Kidney tubule cell (primary cell): ENCODE measurements around the gene NR1I3.

Experiments used
- DNase-seq: peaks from one replicate; pipeline ENCODE4 v3.0.0-alpha.2; 2018; ENCODE audit warnings: low spot score

The NR1I3 gene

DNA sequence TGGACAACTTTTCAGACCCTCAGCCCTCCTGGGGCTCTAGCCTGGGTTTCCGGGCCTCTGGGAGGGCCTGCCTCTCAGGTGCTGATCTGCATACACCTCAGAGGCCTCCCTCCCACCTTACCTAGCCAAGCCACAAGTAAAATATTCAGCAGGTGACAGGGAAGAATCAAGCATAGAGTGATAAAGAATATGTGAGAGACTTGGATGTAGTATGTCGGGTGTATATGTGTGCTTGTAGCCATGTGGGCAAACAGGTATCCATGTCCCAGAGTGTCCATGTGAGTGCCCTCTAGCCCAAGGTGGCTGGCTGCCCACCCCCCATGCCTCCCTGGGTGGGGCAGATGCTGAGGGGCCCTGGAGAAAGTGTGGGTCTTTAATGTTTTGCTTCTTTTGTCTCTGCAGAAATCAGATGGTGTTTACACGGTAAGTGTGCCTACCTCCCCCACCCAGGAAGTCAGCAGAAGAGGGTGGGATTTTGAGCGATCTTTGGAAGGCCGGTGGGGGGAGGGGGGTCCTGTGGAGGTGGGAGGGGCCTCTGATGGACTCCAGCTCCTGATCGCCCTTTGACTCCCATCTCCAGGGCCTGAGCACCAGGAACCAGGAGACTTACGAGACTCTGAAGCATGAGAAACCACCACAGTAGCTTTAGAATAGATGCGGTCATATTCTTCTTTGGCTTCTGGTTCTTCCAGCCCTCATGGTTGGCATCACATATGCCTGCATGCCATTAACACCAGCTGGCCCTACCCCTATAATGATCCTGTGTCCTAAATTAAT lies 19.5 kb downstream of the NR1I3 start:
- no peak for DNase-seq

- DNase-seq: no peak
Observed at GRCh38 chr1:161217831-161218230, 20.2 kb downstream of the NR1I3 start.

GRCh38 chr1:161216945-161217712 lies 20.9 kb downstream of the NR1I3 start:
- DNase-seq: peak; percentile 77

GRCh38 chr1:161215076-161215475 lies 22.9 kb downstream of the NR1I3 start, which contains the start of gene FCER1G:
TSS of gene FCER1G (plus strand) at chr1:161215295. CDS start at chr1:161215322, 27 bp downstream.
- DNase-seq: no peak

GRCh38 chr1:161214369-161214768 lies 23.6 kb downstream of the NR1I3 start:
- DNase-seq: no peak

GRCh38 chr1:161209790-161210409 lies 28.1 kb downstream of the NR1I3 start:
- peak; percentile 77 for DNase-seq

DNA sequence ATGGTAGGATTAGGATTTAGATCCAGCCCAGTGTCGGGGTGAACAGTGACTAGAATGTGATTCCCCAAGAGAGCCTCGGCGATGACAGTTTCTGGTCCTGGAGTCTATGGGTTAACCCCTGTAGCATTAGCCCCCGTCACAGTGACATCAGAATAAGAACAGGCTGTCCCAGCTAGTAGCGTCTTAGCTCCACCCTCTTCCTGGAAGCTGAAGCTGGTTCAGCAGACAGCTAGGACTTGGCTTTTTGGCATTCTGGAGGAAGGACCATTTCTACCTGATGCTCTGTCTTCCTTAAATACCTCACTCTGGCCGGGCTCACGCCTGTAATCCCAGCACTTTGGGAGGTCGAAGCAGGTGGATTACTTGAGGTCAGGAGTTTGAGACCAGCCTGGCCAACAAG lies 30.8 kb downstream of the NR1I3 start:
- DNase-seq: no peak

DNA sequence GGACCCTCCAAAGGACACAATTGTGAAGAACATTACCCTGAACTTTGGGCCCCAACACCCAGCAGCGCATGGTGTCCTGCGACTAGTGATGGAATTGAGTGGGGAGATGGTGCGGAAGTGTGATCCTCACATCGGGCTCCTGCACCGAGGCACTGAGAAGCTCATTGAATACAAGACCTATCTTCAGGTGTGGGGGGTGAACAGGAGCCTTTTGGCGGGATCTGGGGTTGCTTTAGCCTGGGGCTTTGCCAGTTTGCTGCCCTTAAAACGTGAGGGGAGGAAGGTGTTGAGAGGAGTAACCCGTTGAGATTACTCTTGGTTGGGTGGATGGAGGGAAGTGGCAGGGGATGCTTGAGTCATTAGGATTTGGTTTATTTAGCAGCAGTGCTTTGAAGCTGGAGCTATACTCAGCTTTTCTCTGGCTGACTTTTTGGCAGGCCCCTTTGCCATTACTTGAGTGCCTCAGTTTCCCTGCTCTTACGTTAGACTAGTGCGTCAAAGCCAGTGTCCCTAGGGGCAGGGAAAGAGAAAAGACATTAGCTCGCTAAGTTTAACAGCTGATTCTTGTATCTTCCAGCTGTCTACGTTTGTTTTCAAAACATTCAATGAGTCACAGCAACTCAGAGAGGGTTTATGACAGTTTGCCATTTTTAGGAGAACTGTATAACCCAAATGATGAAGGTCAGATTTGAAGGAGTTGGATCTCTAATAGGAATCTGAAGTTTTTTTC lies 31.4 kb downstream of the NR1I3 start:
- DNase-seq: no peak

DNA sequence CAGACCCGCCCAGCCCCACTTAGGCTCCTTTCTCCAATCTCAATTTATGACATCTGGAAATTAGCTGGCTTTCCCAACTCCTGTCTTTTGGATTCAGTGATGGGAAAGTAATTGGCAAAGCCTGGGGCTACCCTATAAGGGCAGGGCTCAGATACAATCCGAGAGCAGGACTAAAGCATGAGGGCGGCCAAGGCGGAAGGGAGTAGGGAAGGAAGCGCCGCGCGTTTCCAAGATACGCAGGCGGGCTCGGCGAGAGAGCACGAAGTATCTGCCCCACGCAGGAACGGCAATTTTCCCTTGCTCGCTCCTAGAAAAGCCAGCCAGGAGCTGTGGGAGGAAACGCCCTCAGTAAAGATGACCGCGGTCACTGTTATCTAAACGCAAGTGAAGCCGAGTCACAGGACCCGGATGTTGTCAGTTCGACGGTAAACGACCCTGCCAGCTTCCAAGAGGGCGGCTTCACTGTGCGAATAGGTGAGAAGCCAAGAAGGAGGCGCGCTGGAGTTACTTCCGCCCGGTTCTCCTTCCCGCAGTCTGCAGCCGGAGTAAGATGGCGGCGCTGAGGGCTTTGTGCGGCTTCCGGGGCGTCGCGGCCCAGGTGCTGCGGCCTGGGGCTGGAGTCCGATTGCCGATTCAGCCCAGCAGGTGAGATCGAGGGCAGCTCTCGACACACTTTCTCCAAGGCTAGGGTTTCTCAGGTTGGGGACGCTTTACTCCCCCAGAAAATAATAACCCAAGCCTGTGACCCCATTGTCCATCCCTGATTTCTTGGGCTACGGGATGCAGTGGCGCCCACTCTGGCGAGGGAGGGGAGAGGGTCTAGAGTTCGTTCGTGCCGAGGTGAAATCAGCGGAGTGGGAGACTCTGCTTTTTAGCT lies 35.9 kb downstream of the NR1I3 start, which contains the start of gene NDUFS2:
NDUFS2 (plus strand) TSS at position 532 of the 877 bp plus-strand sequence; CDS start at position 551, 19 bp downstream.
- peak; percentile 99 for DNase-seq

DNA sequence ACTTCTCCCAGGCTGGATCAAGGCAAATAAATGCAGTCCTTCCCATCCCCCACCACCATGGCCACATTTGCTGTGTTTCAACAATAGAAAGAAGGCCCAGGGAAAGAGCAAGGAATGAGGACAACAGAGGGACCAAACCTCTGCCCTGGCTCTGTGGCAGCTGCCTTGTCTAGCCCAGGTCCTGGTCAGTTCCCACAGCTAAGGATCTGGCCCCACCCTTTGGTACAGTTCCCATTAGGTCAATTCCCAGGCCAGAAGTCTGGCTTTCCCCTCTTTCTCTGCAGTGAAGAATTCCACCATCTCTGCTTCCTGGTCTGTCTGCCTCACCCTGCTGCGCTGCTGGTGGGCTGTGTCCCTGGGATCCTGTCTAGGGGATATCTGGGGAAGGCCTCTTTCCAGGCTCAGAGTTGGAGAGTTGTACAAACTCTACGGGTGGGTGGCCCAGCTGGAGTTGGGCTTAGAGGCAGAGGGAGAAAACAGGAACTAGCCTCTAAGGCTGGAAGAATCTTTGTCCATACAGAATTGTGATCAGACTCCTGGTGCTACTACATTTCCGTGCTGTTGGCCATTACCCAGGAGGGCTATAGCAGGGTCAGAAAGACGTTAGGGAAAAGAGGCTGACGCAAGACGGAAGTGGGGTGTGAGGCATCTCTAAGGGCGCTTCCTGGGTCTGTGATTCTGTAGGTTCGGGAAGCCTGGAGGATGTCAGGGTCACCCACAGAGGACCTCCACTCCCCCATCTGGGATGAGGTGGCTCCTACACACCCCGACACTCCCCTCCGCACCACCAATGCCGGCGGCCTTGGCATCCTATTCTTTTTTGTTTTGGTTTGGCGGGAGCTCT lies 36.8 kb downstream of the NR1I3 start:
- DNase-seq: no peak

GRCh38 chr1:161200421-161200991 lies 37.5 kb downstream of the NR1I3 start:
- DNase-seq: no peak

GRCh38 chr1:161199506-161200139 lies 38.4 kb downstream of the NR1I3 start:
- no peak for DNase-seq

DNA sequence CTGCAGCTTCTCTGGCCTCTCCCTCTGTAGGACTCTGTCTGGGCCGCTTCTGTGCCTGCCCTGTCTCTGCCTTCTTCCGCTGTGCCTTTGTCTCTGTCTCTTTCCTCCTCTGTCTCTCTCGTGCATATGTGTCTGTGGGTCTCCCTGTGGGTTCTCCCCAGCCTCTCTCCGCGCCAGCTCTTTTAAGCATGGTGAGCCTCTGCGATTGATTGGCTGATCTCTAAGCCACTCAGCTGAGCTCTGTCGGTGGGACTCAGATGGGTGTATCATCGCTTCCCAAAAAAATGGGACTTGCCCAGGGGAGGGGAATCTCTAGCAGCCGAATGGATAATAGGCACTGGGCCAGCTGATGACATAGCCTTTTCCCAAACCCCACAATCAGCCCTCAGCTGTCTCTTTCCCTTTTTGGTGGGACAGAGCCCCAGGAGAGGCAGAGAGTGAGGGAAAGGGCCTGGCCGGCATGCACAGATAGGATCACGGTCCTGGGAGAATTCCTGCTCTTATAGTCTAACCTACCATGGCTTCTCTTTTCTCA lies 39.0 kb downstream of the NR1I3 start, which contains the start of gene ADAMTS4:
ADAMTS4 (minus strand) TSS at position 158 of the 535 bp plus-strand sequence. CDS start 427 bp downstream, outside the sequence.
- no peak for DNase-seq

DNA sequence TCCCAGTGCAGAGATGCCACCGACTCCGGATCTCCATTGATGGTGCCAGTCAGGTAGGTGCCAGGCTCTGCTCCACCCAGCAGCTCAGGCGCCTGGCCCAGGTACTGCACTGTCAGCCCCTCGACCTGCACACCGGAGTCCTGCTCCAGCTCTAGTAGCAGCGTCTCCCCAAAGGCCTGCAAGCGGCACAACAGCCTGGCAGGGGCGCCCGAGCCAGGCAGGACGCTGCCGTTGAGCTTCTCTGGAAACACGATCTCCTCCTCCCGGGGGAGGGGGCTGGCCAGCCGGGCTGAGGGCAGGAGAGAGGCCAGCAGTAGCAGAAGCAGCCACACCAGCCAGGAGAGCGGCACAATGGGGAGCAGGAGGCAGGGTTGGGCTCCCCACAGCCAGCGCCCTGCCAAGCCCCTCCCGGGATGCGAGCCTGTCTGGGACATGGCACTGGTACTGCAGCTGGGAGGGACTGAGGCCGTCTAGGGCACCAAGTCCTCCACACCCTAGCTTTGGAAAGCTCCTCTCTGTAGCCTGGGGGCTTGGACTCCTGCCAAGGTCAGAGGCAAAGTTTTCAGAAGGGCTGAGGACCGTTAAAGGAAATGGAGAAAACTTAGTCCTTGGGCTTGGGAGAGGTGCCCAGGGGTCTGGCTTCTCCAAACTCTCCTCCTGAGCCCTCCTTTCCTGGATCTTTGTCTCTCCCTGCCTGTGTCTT lies 39.7 kb downstream of the NR1I3 start:
- no peak for DNase-seq

GRCh38 chr1:161197560-161198193 lies 40.3 kb downstream of the NR1I3 start:
- DNase-seq: no peak

GRCh38 chr1:161196521-161197451 lies 41.2 kb downstream of the NR1I3 start:
- DNase-seq: no peak
